HG02973 (cell line): ENCODE measurements around the gene ERC1.

Experiments
- ATAC-seq: cut with Tn5 transposase; IDR thresholded peaks from one replicate; pipeline ENCODE4 v1.9.1; 2021; ENCODE audit warnings: moderate library complexity; ENCODE audit not compliant: unreplicated experiment

The ERC1 gene

GRCh38 chr12:1428671-1429070 lies 437.6 kb downstream of the ERC1 start:
- no peak for ATAC-seq

GRCh38 chr12:1429980-1430379 lies 439.0 kb downstream of the ERC1 start:
- no peak for ATAC-seq

DNA sequence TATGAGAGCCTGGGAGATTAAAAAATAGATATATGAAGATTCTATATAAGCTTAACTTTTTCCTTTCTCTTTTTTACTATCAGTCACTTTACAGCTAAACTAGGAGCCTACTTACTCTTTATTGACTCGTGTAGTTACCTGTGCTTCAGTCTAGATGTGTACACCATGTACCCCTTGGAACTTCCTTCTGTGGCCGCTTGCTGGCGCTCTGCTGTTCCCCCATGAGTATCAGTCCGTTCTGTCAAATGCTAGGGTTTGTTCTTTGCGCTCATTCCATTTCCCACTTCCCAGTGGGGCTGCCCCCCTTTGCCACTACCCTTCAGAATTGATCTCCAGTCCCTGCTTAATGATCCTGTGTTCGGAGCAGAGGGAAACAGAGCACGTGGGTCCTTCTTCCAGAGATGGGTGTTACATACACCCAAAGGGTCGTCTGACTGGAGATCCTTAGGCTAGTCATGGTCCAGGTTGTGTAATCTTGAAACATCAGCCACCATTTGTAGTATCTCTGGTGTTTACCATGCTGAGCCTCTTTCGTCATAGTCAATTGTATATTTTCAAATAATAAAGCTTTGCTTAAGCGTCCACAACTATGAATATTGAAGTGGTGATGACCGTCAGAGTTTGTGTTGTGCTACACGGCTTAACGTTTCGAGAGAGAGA lies 443.4 kb downstream of the ERC1 start:
- no peak for ATAC-seq

- ATAC-seq = no peak
These were observed 444.0 kb downstream of the ERC1 start for GRCh38 chr12:1435044-1435443.

- ATAC-seq = no peak
These were observed 444.4 kb downstream of the ERC1 start for GRCh38 chr12:1435456-1435855.

DNA sequence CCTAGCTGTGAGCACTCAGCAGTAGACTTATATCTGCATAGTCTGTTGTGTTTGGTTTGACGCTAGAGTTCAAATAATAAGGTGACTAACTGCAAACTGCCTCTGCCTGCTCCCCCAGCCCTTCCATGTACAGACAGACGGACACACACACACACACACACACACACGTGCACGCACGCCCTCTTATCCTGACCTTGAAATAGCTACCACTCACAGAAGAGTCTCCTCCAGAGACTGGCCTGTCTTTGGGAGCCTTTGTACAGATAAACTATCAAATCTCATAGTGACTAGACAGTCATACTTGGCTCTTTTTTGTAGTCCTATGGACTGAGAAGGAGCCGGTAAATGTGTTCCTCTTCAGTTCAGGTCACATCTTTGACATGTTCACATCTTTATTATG lies 445.0 kb downstream of the ERC1 start:
- no peak for ATAC-seq

- ATAC-seq = no peak
These were observed 446.0 kb downstream of the ERC1 start for GRCh38 chr12:1436981-1437380.

- ATAC-seq = no peak
These were observed 448.2 kb downstream of the ERC1 start for GRCh38 chr12:1439201-1439600.

- no peak for ATAC-seq
These were observed 448.7 kb downstream of the ERC1 start for GRCh38 chr12:1439687-1440086.

GRCh38 chr12:1443421-1444141 lies 452.6 kb downstream of the ERC1 start:
- no peak for ATAC-seq

DNA sequence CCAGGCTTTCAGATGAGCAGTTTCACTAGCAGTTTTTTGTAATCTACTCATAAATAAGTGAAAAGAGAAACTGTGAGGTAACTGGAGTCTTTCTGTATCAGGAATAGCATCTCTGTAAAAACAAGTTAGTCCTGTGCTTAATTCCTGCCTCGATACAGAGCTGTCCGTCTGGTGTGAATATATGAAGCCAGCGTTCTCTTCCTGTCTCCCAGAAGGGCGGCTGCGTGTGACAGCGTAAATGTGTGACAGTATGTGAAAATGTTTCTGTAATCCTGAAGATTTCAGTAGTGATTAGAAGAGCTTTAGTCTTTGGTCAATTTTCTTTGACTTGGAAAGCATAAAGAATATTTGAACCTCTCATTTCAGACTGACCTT lies 453.1 kb downstream of the ERC1 start:
- ATAC-seq = no peak

DNA sequence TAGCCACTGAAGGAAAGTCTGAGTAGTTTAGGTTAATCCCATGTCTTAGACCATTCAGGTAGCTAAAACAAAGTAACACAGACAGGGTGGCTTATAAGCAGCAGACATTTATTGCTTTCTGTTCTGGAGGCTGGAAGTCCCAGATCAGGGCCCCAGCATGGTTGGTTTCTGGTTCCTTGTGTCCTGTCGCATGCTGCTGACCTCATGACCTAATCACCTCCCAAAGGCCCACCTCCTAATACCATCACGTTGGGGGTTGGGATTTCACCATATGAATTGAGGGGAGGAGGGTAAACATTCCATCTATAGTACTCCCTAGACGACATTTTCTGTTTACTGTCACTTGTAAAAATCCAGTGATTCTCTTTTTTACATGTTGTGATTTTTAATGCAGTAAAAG lies 454.8 kb downstream of the ERC1 start:
- ATAC-seq = no peak

DNA sequence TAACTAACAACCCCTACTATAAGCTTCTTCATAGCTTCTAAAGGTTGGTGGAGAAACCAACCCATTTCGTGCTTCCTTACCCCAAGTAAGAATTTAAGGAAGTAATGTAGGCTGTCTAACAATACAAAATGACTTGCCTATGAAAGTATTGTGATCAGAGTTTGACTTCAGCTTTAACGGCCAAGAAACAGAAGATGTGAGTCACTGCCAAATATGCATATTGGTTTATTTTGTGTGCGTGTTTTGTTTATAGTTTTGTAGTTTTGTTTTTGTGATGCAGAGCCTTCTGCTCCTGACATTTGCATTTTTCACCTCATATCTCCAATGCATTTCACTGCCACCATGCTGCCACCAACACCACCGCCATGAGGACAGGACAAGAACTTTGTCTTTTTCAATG lies 457.3 kb downstream of the ERC1 start:
- no peak for ATAC-seq

DNA sequence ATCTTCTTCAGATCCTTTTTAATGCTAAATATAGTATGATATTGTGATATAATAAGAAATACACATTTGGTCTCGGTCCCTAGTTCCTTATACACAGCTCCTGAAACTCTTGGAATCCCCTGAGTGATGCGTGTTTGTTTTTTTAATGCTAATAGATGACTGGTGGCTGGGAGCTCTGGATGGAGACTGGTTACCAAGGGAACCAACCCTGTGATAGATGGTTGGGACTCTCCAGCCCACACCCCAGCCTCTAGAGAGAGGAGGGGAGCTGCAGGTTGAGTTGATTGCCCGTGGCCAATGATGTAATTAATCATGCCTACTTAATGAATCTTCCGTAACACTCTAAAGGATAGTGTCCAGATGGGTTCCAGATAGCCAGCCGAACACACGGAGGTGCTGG lies 462.8 kb downstream of the ERC1 start:
- ATAC-seq = no peak

DNA sequence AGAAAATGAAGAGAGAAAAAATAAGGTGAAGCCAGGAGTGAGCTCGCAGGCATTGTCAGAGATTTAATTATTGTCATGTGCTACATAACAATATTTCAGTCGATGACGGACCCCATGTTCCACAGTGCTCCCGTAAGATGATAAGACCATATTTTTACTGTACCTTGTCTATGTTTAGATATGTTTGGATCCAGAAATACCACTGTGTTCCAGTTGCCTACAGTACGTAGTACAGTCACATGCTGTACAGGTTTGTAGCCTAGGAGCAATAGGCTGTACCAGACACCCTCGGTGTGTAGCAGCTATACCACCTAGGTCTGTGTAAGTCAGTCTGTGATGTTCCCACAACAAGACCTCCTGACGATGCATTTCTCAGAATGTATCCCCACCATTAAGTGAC lies 465.9 kb downstream of the ERC1 start:
- ATAC-seq = no peak

- ATAC-seq = no peak
These were observed 466.9 kb downstream of the ERC1 start for GRCh38 chr12:1457901-1458300.

DNA sequence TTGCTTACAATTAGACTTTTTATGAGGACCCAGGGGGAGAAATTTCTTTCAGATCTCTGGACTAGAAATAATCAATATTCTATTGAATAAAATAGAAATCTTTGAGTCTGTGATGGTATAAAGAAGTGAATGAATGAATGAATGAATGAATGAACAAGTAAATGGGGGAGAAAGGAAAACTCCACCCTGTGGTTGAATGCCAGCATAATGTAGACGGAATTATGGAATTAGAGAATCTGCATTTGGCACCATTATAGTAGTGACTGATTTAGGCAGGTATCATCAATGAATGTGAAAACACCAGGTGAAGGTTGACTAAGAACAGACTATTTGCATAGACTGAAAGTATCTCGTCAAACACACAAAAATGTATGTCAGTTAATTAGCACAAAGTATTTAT lies 468.3 kb downstream of the ERC1 start:
- no peak for ATAC-seq

DNA sequence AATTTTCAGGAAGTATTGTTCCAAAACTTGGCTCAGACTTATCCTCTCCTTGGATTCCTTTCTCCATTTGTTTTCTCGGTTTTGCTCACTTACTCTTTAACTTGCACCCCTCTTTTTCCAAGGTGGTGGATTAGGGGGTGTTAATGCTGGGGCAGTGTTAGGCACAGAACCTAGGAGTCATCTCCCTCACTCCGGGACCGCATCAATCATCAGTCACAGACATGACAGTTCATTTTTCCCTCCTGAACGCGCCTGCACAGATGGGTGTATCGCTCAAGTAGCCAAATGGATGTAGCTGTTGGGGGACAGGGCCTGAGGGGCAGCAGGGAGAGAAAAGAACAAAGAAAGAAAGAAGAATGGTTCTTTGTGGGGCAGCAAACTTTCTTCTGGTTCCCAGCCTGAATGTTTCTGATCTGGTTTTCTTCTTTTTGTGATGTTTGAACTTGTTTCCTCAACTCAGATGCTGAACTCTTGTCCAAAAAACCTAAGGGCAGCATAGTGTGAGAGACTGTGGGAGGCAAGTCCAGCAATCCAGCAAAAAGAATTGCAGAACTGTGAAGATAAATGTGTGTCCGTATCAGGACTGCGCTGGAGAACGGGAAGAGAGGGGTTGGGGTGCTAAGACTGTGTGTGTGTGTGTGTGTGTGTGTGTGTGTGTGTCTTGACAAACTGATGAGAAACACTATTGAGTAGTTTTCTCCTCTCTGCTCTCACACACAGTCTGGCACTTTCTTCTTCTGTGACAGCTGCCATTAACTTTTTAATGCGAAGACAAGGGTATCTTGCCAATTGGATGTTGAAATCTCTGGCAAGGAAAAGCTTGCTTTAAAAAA lies 472.3 kb downstream of the ERC1 start:
- ATAC-seq = no peak

GRCh38 chr12:1464925-1465324 lies 473.9 kb downstream of the ERC1 start:
- ATAC-seq = no peak

- ATAC-seq = no peak
These were observed 475.0 kb downstream of the ERC1 start for GRCh38 chr12:1465990-1466389.

- ATAC-seq = no peak
These were observed 475.6 kb downstream of the ERC1 start for GRCh38 chr12:1466481-1467154.
